ENCODE measurements around the gene RPP30.

RPP30 gene

GRCh38 chr10:90847436-90847835 is 24.3 kb upstream of the RPP30 start:
- no peaks in the 10 kb centered on the region for H3K79me2 ChIP-seq (ENCODE audit: low read length)
- no peak overlapping the region for H3K27ac ChIP-seq (ENCODE audit: low read length)

GRCh38 chr10:90849956-90850749 is 21.6 kb upstream of the RPP30 start:
- Histone ChIP-seq H4K20me1 (ENCODE audit: insufficient read depth, low read length) (no peaks in the 10 kb centered on the region), H3K79me2 (ENCODE audit: low read length) (no peaks in the 10 kb centered on the region), H2AFZ (ENCODE audit: low read depth, low read length) (no peak overlapping the region), H3K4me3 (ENCODE audit: low read length) (no peak overlapping the region), H3K36me3 (replicated peaks; ENCODE audit: low read depth, low read length) (no peaks in the 10 kb centered on the region), H3K9me3 (ENCODE audit: insufficient read depth, low read length) (no peaks in the 10 kb centered on the region), H3K9ac (ENCODE audit: low read length) (no peak overlapping the region), H3K27ac (ENCODE audit: low read length) (no peak overlapping the region), H3K4me1 (ENCODE audit: low read length) (peaks cover 9% of the 10 kb centered on the region), H3K27me3 (ENCODE audit: low read depth, low read length) (0 out of 2 replicates have a peak, but pooled peaks cover 2% of the 10 kb centered on the region), H3K4me2 (ENCODE audit: low read length) (no peak overlapping the region)
- TF ChIP-seq EZH2phosphoT487 (IDR thresholded peaks at IDR 0.05; ENCODE audit: low read depth) (no peak), CTCF (IDR thresholded peaks at IDR 0.05; ENCODE audit: low read depth, low read length) (no peak)

More at GRCh38 chr10:90847436-90847835, 24.3 kb upstream of the RPP30 start:
- Histone ChIP-seq H3K4me1 (ENCODE audit: low read length) (peaks cover 16% of the 10 kb centered on the region), H3K4me3 (ENCODE audit: low read length) (no peak overlapping the region), H3K36me3 (replicated peaks; ENCODE audit: low read depth, low read length) (no peaks in the 10 kb centered on the region), H4K20me1 (ENCODE audit: insufficient read depth, low read length) (no peaks in the 10 kb centered on the region), H3K9ac (ENCODE audit: low read length) (no peak overlapping the region), H3K9me3 (ENCODE audit: insufficient read depth, low read length) (no peaks in the 10 kb centered on the region), H2AFZ (ENCODE audit: low read depth, low read length) (no peak overlapping the region), H3K4me2 (ENCODE audit: low read length) (peak overlapping the region; percentile 35), H3K27me3 (ENCODE audit: low read depth, low read length) (no peaks in the 10 kb centered on the region)
- TF ChIP-seq EZH2phosphoT487 (IDR thresholded peaks at IDR 0.05; ENCODE audit: low read depth) (no peak), CTCF (IDR thresholded peaks at IDR 0.05; ENCODE audit: low read depth, low read length) (no peak)

GRCh38 chr10:90855126-90855525 is 16.6 kb upstream of the RPP30 start:
- Histone ChIP-seq H2AFZ (ENCODE audit: low read depth, low read length) (no peak overlapping the region), H3K36me3 (replicated peaks; ENCODE audit: low read depth, low read length) (no peaks in the 10 kb centered on the region), H3K79me2 (ENCODE audit: low read length) (no peaks in the 10 kb centered on the region), H4K20me1 (ENCODE audit: insufficient read depth, low read length) (no peaks in the 10 kb centered on the region), H3K4me2 (ENCODE audit: low read length) (no peak overlapping the region), H3K9ac (ENCODE audit: low read length) (no peak overlapping the region), H3K27ac (ENCODE audit: low read length) (no peak overlapping the region), H3K27me3 (ENCODE audit: low read depth, low read length) (peaks cover 11% of the 10 kb centered on the region; the same call in 1 of the 2 replicates), H3K4me1 (ENCODE audit: low read length) (0 out of 2 replicates have a peak, but pooled peaks cover 5% of the 10 kb centered on the region), H3K9me3 (ENCODE audit: insufficient read depth, low read length) (no peaks in the 10 kb centered on the region), H3K4me3 (ENCODE audit: low read length) (no peak overlapping the region)
- TF ChIP-seq EZH2phosphoT487 (IDR thresholded peaks at IDR 0.05; ENCODE audit: low read depth) (no peak), CTCF (IDR thresholded peaks at IDR 0.05; ENCODE audit: low read depth, low read length) (no peak)

- H3K27me3 ChIP-seq (ENCODE audit: low read depth, low read length) = peaks cover 11% of the 10 kb centered on the region; the same call in 1 of the 2 replicates
- H3K4me3 ChIP-seq (ENCODE audit: low read length) = no peak overlapping the region
- TF ChIP-seq CTCF (IDR thresholded peaks at IDR 0.05; ENCODE audit: low read depth, low read length) (no peak), EZH2phosphoT487 (IDR thresholded peaks at IDR 0.05; ENCODE audit: low read depth) (no peak)
- no peak overlapping the region for H3K9ac ChIP-seq (ENCODE audit: low read length)
- H3K36me3 ChIP-seq (replicated peaks; ENCODE audit: low read depth, low read length) = no peaks in the 10 kb centered on the region
- no peak overlapping the region for H2AFZ ChIP-seq (ENCODE audit: low read depth, low read length)
- H3K4me2 ChIP-seq (ENCODE audit: low read length) = no peak overlapping the region
- 0 out of 2 replicates have a peak, but pooled peaks cover 5% of the 10 kb centered on the region for H3K4me1 ChIP-seq (ENCODE audit: low read length)
- H4K20me1 ChIP-seq (ENCODE audit: insufficient read depth, low read length) = no peaks in the 10 kb centered on the region
- no peaks in the 10 kb centered on the region for H3K9me3 ChIP-seq (ENCODE audit: insufficient read depth, low read length)
- H3K79me2 ChIP-seq (ENCODE audit: low read length) = no peaks in the 10 kb centered on the region
- H3K27ac ChIP-seq (ENCODE audit: low read length) = no peak overlapping the region
Measured at GRCh38 chr10:90856261-90856660, 15.5 kb upstream of the RPP30 start.
